Measurements from ENCODE around the gene KIF1A. TPM values are rescaled to one million over a fixed set of nuclear protein-coding genes. Genes with fewer than 3 reads are reported as not detected.

KIF1A gene
- total RNA-seq, 1 donor from 2014 or later: not detected

- H3K4me3 Mint-ChIP-seq: no peak overlapping the region
- ATAC-seq (ENCODE audit: low read depth): no peak
- POLR2A ChIA-PET: no interaction called here
These were observed 34.3 kb downstream of the KIF1A start for GRCh38 chr2:240785424-240786335.

GRCh38 chr2:240784629-240785423 is 35.2 kb downstream of the KIF1A start:
- H3K9me3 Mint-ChIP-seq: no peaks in the 10 kb centered on the region
- CTCF ChIA-PET: no interaction called here
- no peaks in the 10 kb centered on the region for H3K4me1 Mint-ChIP-seq
- no peak for TF ChIP-seq CTCF (IDR thresholded peaks at IDR 0.05)
- intact Hi-C loops (cut with micrococcal nuclease): no loop called here
- POLR2A ChIA-PET: no interaction called here
- peaks cover 3% of the 10 kb centered on the region for H3K27me3 Mint-ChIP-seq
- ATAC-seq (ENCODE audit: low read depth) (no peak), DNase-seq (no peak)
- H3K36me3 Mint-ChIP-seq (ENCODE audit: low read depth): no peaks in the 10 kb centered on the region
- no peak overlapping the region for H3K27ac Mint-ChIP-seq
- no peak overlapping the region for H3K4me3 Mint-ChIP-seq

More at GRCh38 chr2:240785424-240786335, 34.3 kb downstream of the KIF1A start:
- no peaks in the 10 kb centered on the region for H3K9me3 Mint-ChIP-seq
- no peak for TF ChIP-seq CTCF (IDR thresholded peaks at IDR 0.05)
- H3K27ac Mint-ChIP-seq: no peak overlapping the region
- intact Hi-C loops (cut with micrococcal nuclease): no loop called here
- no peak for DNase-seq
- peaks cover 5% of the 10 kb centered on the region for H3K27me3 Mint-ChIP-seq
- CTCF ChIA-PET: no interaction called here
- no peaks in the 10 kb centered on the region for H3K4me1 Mint-ChIP-seq
- no peaks in the 10 kb centered on the region for H3K36me3 Mint-ChIP-seq (ENCODE audit: low read depth)

GRCh38 chr2:240783819-240784621 is 36.0 kb downstream of the KIF1A start:
- Mint-ChIP-seq H3K4me1 (no peaks in the 10 kb centered on the region), H3K36me3 (ENCODE audit: low read depth) (no peaks in the 10 kb centered on the region), H3K27ac (no peak overlapping the region), H3K9me3 (no peaks in the 10 kb centered on the region), H3K27me3 (peaks cover 3% of the 10 kb centered on the region), H3K4me3 (no peak overlapping the region)
- DNase-seq: no peak
- intact Hi-C loops (cut with micrococcal nuclease): no loop called here
- no peak for ATAC-seq (ENCODE audit: low read depth)
- CTCF ChIA-PET: no interaction called here
- POLR2A ChIA-PET: no interaction called here
- TF ChIP-seq CTCF (IDR thresholded peaks at IDR 0.05): no peak

GRCh38 chr2:240782886-240783818 is 36.9 kb downstream of the KIF1A start:
- H3K4me3 Mint-ChIP-seq: no peak overlapping the region
- POLR2A ChIA-PET: no interaction called here
- H3K4me1 Mint-ChIP-seq: no peaks in the 10 kb centered on the region

More at GRCh38 chr2:240782886-240783818, 36.9 kb downstream of the KIF1A start:
- Mint-ChIP-seq H3K27me3 (no peaks in the 10 kb centered on the region), H3K9me3 (no peaks in the 10 kb centered on the region), H3K27ac (no peak overlapping the region), H3K36me3 (ENCODE audit: low read depth) (no peaks in the 10 kb centered on the region)
- intact Hi-C loops (cut with micrococcal nuclease): no loop called here
- CTCF ChIA-PET: no interaction called here
- DNase-seq (no peak), ATAC-seq (ENCODE audit: low read depth) (no peak)
- no peak for TF ChIP-seq CTCF (IDR thresholded peaks at IDR 0.05)
